Esophagus squamous epithelium (tissue), 5 donors: ENCODE measurements around the gene NRG4. TPM values are rescaled to one million over a fixed set of nuclear protein-coding genes. Genes with fewer than 3 reads are reported as not detected.
"Not testable (repeated sequence)": the region's sequence is repeated elsewhere in the genome, so short reads cannot be mapped to it uniquely, and the experiment has no call there.

Source experiments
- DNase-seq: peaks from one replicate; lab custom pipeline; 2025; lab: John Stamatoyannopoulos, UW
- H3K27ac ChIP-seq, 4 donors: fragments of 200-600 bp; sonication (generic); one replicate each; pipeline ENCODE4 v1.5.1; 2016 to 2019; ENCODE audit warnings: mild to moderate bottlenecking in 1 of 4
- H3K27me3 ChIP-seq, 4 donors: fragments of 200-600 bp; sonication (generic); 1 replicate in 3 of 4; 2 replicates in 1 of 4; pipeline versions ENCODE4 v1.5.1 to v1.6.0; 2017 to 2021; ENCODE audit warnings: antibody characterized with exemption in 1 of 4
- H3K36me3 ChIP-seq, 3 donors: fragments of 200-600 bp; sonication (generic); one replicate each; pipeline ENCODE4 v1.5.1; 2016 to 2019
- H3K4me1 ChIP-seq, 3 donors: fragments of 200-600 bp; sonication (generic); one replicate each; pipeline ENCODE4 v1.5.1; 2017 to 2019
- H3K4me3 ChIP-seq, 4 donors: fragments of 200-600 bp; sonication (generic); 1 replicate in 3 of 4; 2 replicates in 1 of 4; pipeline ENCODE4 v1.5.1; 2016 to 2019; ENCODE audit warnings: mild to moderate bottlenecking in 2 of 4, moderate library complexity in 1 of 4
- H3K9me3 ChIP-seq, 3 donors: fragments of 200-600 bp; sonication (generic); one replicate each; pipeline ENCODE4 v1.5.1; 2016 to 2019
- CTCF ChIP-seq, 6 experiments: fragments of 450-650 bp in 4 of 6; fragments of 200-600 bp in 2 of 6; sonication (generic) in 2 of 6; IDR thresholded peaks; one replicate each; pipeline ENCODE4 v1.5.1; 2016 to 2019; ENCODE audit warnings: antibody characterized with exemption in 6 of 6, mild to moderate bottlenecking in 4 of 6, moderate library complexity in 4 of 6
- POLR2A ChIP-seq, 4 donors: fragments of 450-650 bp; IDR thresholded peaks; one replicate each; pipeline ENCODE4 v1.6.1; 2017; ENCODE audit warnings: antibody characterized with exemption in 4 of 4, mild to moderate bottlenecking in 4 of 4, moderate library complexity in 3 of 4
- WGBS, 2 donors: methylation state at CpG; one replicate each; pipeline ENCODE4 v1.1.5; 2018; 5-methylcytosine and 5-hydroxymethylcytosine counted together
- intact Hi-C: fragments of 100-400 bp; cut with DNase I; formaldehyde crosslinking; loops from one replicate; pipeline ENCODE4 v1.15.0; 2022
- total RNA-seq, 4 donors: library from RNA; depleted of rRNA; stranded (reverse); fragments of >200 nt; gene quantifications; one replicate each; pipeline ENCODE4 v1.1.0, GENCODE V29; 2016
- donor health status: DM: yes; HTN: yes; CAD: no.

The NRG4 gene
- total RNA-seq, 4 donors from 2014 or later: 0.83 to 2.8 (median 1.4) TPM

- no peaks in the 10 kb centered on the region for H3K4me1 ChIP-seq
- no peaks in the 10 kb centered on the region for H3K36me3 ChIP-seq
- H3K27ac ChIP-seq: no peak overlapping the region
- H3K27me3 ChIP-seq: peaks cover 0 to 6% (median 0%) of the 10 kb centered on the region in 4 donors
- DNase-seq: no peak
- H3K9me3 ChIP-seq: no peaks in the 10 kb centered on the region
- no peak overlapping the region for H3K4me3 ChIP-seq
- intact Hi-C loops: no loop called here
- TF ChIP-seq POLR2A (IDR thresholded peaks at IDR 0.05): no peak
- no peak for TF ChIP-seq CTCF (IDR thresholded peaks at IDR 0.05)
These were observed 19.3 kb downstream of the NRG4 start for GRCh38 chr15:75992897-75993296.

GRCh38 chr15:75989875-75990274 is 22.3 kb downstream of the NRG4 start:
- no peak overlapping the region for H3K27ac ChIP-seq
- 70 to 82% methylated on average over 7 of the region's 7 CpGs for WGBS, 2 donors
- TF ChIP-seq POLR2A (IDR thresholded peaks at IDR 0.05): no peak
- TF ChIP-seq CTCF (IDR thresholded peaks at IDR 0.05): no peak
- no peak overlapping the region for H3K4me3 ChIP-seq
- no peaks in the 10 kb centered on the region for H3K4me1 ChIP-seq
- H3K27me3 ChIP-seq: peaks cover 0 to under 1% (median 0%) of the 10 kb centered on the region in 4 donors
- no peaks in the 10 kb centered on the region for H3K9me3 ChIP-seq
- H3K36me3 ChIP-seq: no peaks in the 10 kb centered on the region
- no peak for DNase-seq
- intact Hi-C loops: no loop called here

GRCh38 chr15:75989045-75989444 is 23.2 kb downstream of the NRG4 start:
- Histone ChIP-seq H3K27me3 (no peaks in the 10 kb centered on the region), H3K4me1 (no peaks in the 10 kb centered on the region), H3K36me3 (no peaks in the 10 kb centered on the region), H3K9me3 (no peaks in the 10 kb centered on the region), H3K27ac (no peak overlapping the region), H3K4me3 (no peak overlapping the region)
- no peak for TF ChIP-seq CTCF (IDR thresholded peaks at IDR 0.05)
- intact Hi-C loops: no loop called here
- no peak for DNase-seq
- 63 to 68% methylated on average over 2 of the region's 2 CpGs for WGBS, 2 donors

GRCh38 chr15:75985971-75986370 is 26.3 kb downstream of the NRG4 start:
- H3K36me3 ChIP-seq: no peaks in the 10 kb centered on the region
- WGBS, 2 donors: 62 to 75% methylated on average over 1 of the region's 1 CpG
- DNase-seq: no peak

GRCh38 chr15:75984706-75985105 is 27.5 kb downstream of the NRG4 start:
- 82 to 85% methylated on average over 3 of the region's 3 CpGs for WGBS, 2 donors
- H3K27me3 ChIP-seq, H3K4me3 ChIP-seq, H3K9me3 ChIP-seq, H3K4me1 ChIP-seq, H3K27ac ChIP-seq, intact Hi-C loops, DNase-seq, H3K36me3 ChIP-seq: not testable (repeated sequence)

More at GRCh38 chr15:75985971-75986370, 26.3 kb downstream of the NRG4 start:
- intact Hi-C loops: no loop called here
- Histone ChIP-seq H3K27me3 (no peaks in the 10 kb centered on the region), H3K4me3 (no peak overlapping the region), H3K9me3 (no peaks in the 10 kb centered on the region), H3K4me1 (no peaks in the 10 kb centered on the region), H3K27ac (no peak overlapping the region)
- TF ChIP-seq CTCF (IDR thresholded peaks at IDR 0.05): no peak
- TF ChIP-seq POLR2A (IDR thresholded peaks at IDR 0.05): no peak

GRCh38 chr15:75982468-75982867 is 29.8 kb downstream of the NRG4 start:
- TF ChIP-seq POLR2A (IDR thresholded peaks at IDR 0.05): no peak
- TF ChIP-seq CTCF (IDR thresholded peaks at IDR 0.05): no peak
- Histone ChIP-seq H3K4me3 (no peak overlapping the region), H3K4me1 (no peaks in the 10 kb centered on the region), H3K27me3 (peaks cover 0 to 13% (median 0%) of the 10 kb centered on the region in 4 donors), H3K9me3 (no peaks in the 10 kb centered on the region), H3K27ac (no peak overlapping the region), H3K36me3 (no peaks in the 10 kb centered on the region)
- DNase-seq: no peak
- 67 to 88% methylated on average over 2 of the region's 2 CpGs for WGBS, 2 donors
- intact Hi-C loops: no loop called here
